HepG2 (cell line): Measurements from ENCODE around the gene DENND2A. TPM values are rescaled to one million over a fixed set of nuclear protein-coding genes. Genes with fewer than 3 reads are reported as not detected.
A peak's percentile ranks its signal among the peaks of the same experiment; 100 is the strongest.

Experiments used
- CBFB ChIP-seq: sonication (generic); formaldehyde crosslinking; IDR thresholded peaks from 2 replicates; pipeline ENCODE4 v1.4.0; 2020; ENCODE audit warnings: missing genetic modification reagents
- EHMT2 ChIP-seq: fragments of 200-600 bp; sonication (generic); IDR thresholded peaks from 2 replicates; pipeline ENCODE4 v1.7.0; 2017; ENCODE audit warnings: antibody characterized with exemption, low read depth, low read length, borderline replicate concordance
- GRHL1 ChIP-seq: sonication (generic); formaldehyde crosslinking; conservative IDR thresholded peaks from 2 replicates; pipeline ENCODE4 v1.8.0; 2022; ENCODE audit warnings: missing genetic modification reagents
- GTF2F1 ChIP-seq: fragments of 150-350 bp; IDR thresholded peaks from 2 replicates; pipeline ENCODE4 v1.6.1; 2014; ENCODE audit warnings: low read length
- MTF2 ChIP-seq: sonication (generic); formaldehyde crosslinking; IDR thresholded peaks from 2 replicates; pipeline ENCODE4 v1.5.0; 2020; ENCODE audit warnings: missing genetic modification reagents, borderline replicate concordance
- NRL ChIP-seq: sonication (generic); formaldehyde crosslinking; IDR thresholded peaks from 2 replicates; pipeline ENCODE4 v1.5.0; 2020; ENCODE audit warnings: missing genetic modification reagents, mild to moderate bottlenecking, moderate library complexity, borderline replicate concordance
- PAXIP1 ChIP-seq: sonication (generic); formaldehyde crosslinking; conservative IDR thresholded peaks from 2 replicates; pipeline ENCODE4 v1.4.0; 2020; ENCODE audit warnings: mild to moderate bottlenecking, missing genetic modification reagents, moderate library complexity
- SP1 ChIP-seq, 2 experiments: fragments of 450-650 bp in 1 of 2; sonication (generic) in 1 of 2; formaldehyde crosslinking in 1 of 2; IDR thresholded peaks; 2 replicates each; pipeline versions ENCODE4 v1.4.0 to v1.6.1; 2016 to 2020; ENCODE audit warnings: missing genetic modification reagents in 1 of 2
- SP5 ChIP-seq: IDR thresholded peaks from 2 replicates; pipeline ENCODE4 v1.6.1; 2016; ENCODE audit warnings: low read depth, borderline replicate concordance
- SUZ12 ChIP-seq: fragments of 150-350 bp; IDR thresholded peaks from 2 replicates; pipeline ENCODE4 v1.6.1; 2014; ENCODE audit warnings: low read depth, low read length
- TBX2 ChIP-seq: sonication (generic); formaldehyde crosslinking; IDR thresholded peaks from 2 replicates; pipeline ENCODE4 v1.5.0; 2020; ENCODE audit warnings: missing genetic modification reagents, mild to moderate bottlenecking, borderline replicate concordance
- ZBTB43 ChIP-seq: sonication (generic); formaldehyde crosslinking; conservative IDR thresholded peaks from 2 replicates; pipeline ENCODE4 v1.4.0; 2020; ENCODE audit warnings: missing genetic modification reagents
- ZFP1 ChIP-seq: IDR thresholded peaks from 2 replicates; pipeline ENCODE4 v1.6.1; 2016
- ZNF160 ChIP-seq: sonication (generic); formaldehyde crosslinking; IDR thresholded peaks from 2 replicates; pipeline ENCODE4 v1.8.0; 2022; ENCODE audit warnings: mild to moderate bottlenecking, inconsistent platforms, missing genetic modification reagents
- ZNF256 ChIP-seq: sonication (generic); formaldehyde crosslinking; conservative IDR thresholded peaks from 2 replicates; pipeline ENCODE4 v1.4.0; 2020; ENCODE audit warnings: missing genetic modification reagents
- ZNF331 ChIP-seq: sonication (generic); formaldehyde crosslinking; IDR thresholded peaks from 2 replicates; pipeline ENCODE4 v1.4.0; 2020; ENCODE audit warnings: missing genetic modification reagents
- ZNF564 ChIP-seq: sonication (generic); formaldehyde crosslinking; IDR thresholded peaks from 2 replicates; pipeline ENCODE4 v1.8.1; 2023; ENCODE audit warnings: mild to moderate bottlenecking, missing genetic modification reagents
- ZNF691 ChIP-seq: sonication (generic); formaldehyde crosslinking; IDR thresholded peaks from 2 replicates; pipeline ENCODE4 v1.4.0; 2020; ENCODE audit warnings: missing genetic modification reagents, low read depth, mild to moderate bottlenecking, borderline replicate concordance
- ZNF713 ChIP-seq: sonication (generic); formaldehyde crosslinking; IDR thresholded peaks from 2 replicates; pipeline ENCODE4 v1.4.0; 2020; ENCODE audit warnings: mild to moderate bottlenecking, missing genetic modification reagents
- ZNF770 ChIP-seq: sonication (generic); formaldehyde crosslinking; IDR thresholded peaks from 2 replicates; pipeline ENCODE4 v1.5.0; 2020; ENCODE audit warnings: mild to moderate bottlenecking, missing genetic modification reagents
- ZNF83 ChIP-seq: sonication (generic); formaldehyde crosslinking; IDR thresholded peaks from 2 replicates; pipeline ENCODE4 v1.4.0; 2020; ENCODE audit warnings: missing genetic modification reagents, mild to moderate bottlenecking, borderline replicate concordance
- ZSCAN22 ChIP-seq: sonication (generic); formaldehyde crosslinking; IDR thresholded peaks from 2 replicates; pipeline ENCODE4 v1.4.0; 2020; ENCODE audit warnings: mild to moderate bottlenecking, missing genetic modification reagents
- polyA plus RNA-seq, 8 experiments: library from polyadenylated mRNA; depleted of rRNA in 3 of 8; stranded (reverse) in 7 of 8; unstranded in 1 of 8; fragments of >200 nt; fragmentation: Illumina TruSeq in 4 of 8; extraction: Trizol in 4 of 8; gene quantifications; 2 replicates each; pipeline versions ENCODE4 v1.2.1 to v1.2.3, GENCODE V29; 2011 to 2016; ENCODE audit warnings: low read depth in 4 of 8, missing spikeins in 1 of 8, mixed read lengths in 1 of 8; ENCODE audit not compliant: insufficient read depth in 1 of 8
- total RNA-seq, 5 experiments: library from RNA; depleted of rRNA; stranded (reverse); fragments of >200 nt; fragmentation: Illumina TruSeq; extraction: Trizol; gene quantifications; 2 replicates each; pipeline ENCODE4 v1.2.3, GENCODE V29; 2016; ENCODE audit warnings: low read depth in 1 of 5

Gene DENND2A
- total and polyA plus RNA-seq, 2 of the 13 experiments (the other 11 are each of a cell fraction or from before 2014, with no cell fraction given): not detected

GRCh38 chr7:140533394-140533872 is 107.2 kb downstream of the DENND2A start (continued):
- TF ChIP-seq TBX2 (CRISPR knock-in tag): peak; percentile 69; the same call in 1 of the 2 replicates
- no peak for TF ChIP-seq ZNF770 (CRISPR knock-in tag)
- TF ChIP-seq ZNF83 (CRISPR knock-in tag): no peak
- TF ChIP-seq EHMT2: no peak
- no peak for TF ChIP-seq NRL (CRISPR knock-in tag)
- no peak for TF ChIP-seq MTF2 (CRISPR knock-in tag)
- no peak for TF ChIP-seq CBFB (CRISPR knock-in tag)
- no peak for TF ChIP-seq ZNF256 (CRISPR knock-in tag)
- peak; percentile 69 for TF ChIP-seq SP5 (CRISPR knock-in tag)
- TF ChIP-seq GRHL1: no peak
- TF ChIP-seq PAXIP1: peak; percentile 59
- TF ChIP-seq ZSCAN22: no peak
- no peak for TF ChIP-seq ZNF564 (CRISPR knock-in tag)
- TF ChIP-seq ZNF713 (CRISPR knock-in tag): no peak
- TF ChIP-seq ZBTB43 (CRISPR knock-in tag): no peak
- TF ChIP-seq SUZ12: no peak
- TF ChIP-seq GTF2F1: no peak
- no peak for TF ChIP-seq SP1 (IDR thresholded peaks at IDR 0.05)
- no peak for TF ChIP-seq SP1 (CRISPR knock-in tag; IDR thresholded peaks at IDR 0.05)
- TF ChIP-seq ZNF331: peak; percentile 36; the same call in 1 of the 2 replicates
- TF ChIP-seq ZNF160 (CRISPR knock-in tag): 0 out of 2 replicates have a peak, but pooled peaks have one; percentile 37
- no peak for TF ChIP-seq ZFP1 (CRISPR knock-in tag)
- TF ChIP-seq ZNF691 (CRISPR knock-in tag): no peak
